HG02610 (cell line): ENCODE measurements around the gene PLCB1.

Experiments used
- ATAC-seq: cut with Tn5 transposase; IDR thresholded peaks from one replicate; pipeline ENCODE4 v1.9.1; 2021; ENCODE audit warnings: mild to moderate bottlenecking, moderate library complexity; ENCODE audit not compliant: unreplicated experiment

PLCB1 gene

GRCh38 chr20:8744228-8744844 is 612.3 kb downstream of the PLCB1 start:
- ATAC-seq, result no peak

GRCh38 chr20:8749101-8749500 is 617.0 kb downstream of the PLCB1 start:
- no peak for ATAC-seq

- ATAC-seq, result no peak
Measured at GRCh38 chr20:8749986-8750385, 617.9 kb downstream of the PLCB1 start.

GRCh38 chr20:8755340-8756118 is 623.5 kb downstream of the PLCB1 start:
- no peak for ATAC-seq

GRCh38 chr20:8756410-8756809 is 624.3 kb downstream of the PLCB1 start:
- no peak for ATAC-seq

- ATAC-seq, result no peak
Measured at GRCh38 chr20:8757146-8757545, 625.1 kb downstream of the PLCB1 start.

GRCh38 chr20:8764344-8764962 is 632.4 kb downstream of the PLCB1 start:
- ATAC-seq, result no peak

- ATAC-seq, result no peak
Measured at GRCh38 chr20:8766868-8767390, 634.9 kb downstream of the PLCB1 start.

GRCh38 chr20:8774412-8774811 is 642.3 kb downstream of the PLCB1 start:
- no peak for ATAC-seq

GRCh38 chr20:8777911-8778310 is 645.8 kb downstream of the PLCB1 start:
- no peak for ATAC-seq

GRCh38 chr20:8778387-8778786 is 646.3 kb downstream of the PLCB1 start:
- ATAC-seq, result no peak

GRCh38 chr20:8780915-8781314 is 648.8 kb downstream of the PLCB1 start:
- no peak for ATAC-seq

GRCh38 chr20:8782804-8783203 is 650.7 kb downstream of the PLCB1 start:
- ATAC-seq, result no peak

- no peak for ATAC-seq
Measured at GRCh38 chr20:8783734-8784133, 651.7 kb downstream of the PLCB1 start.

GRCh38 chr20:8786383-8786782 is 654.3 kb downstream of the PLCB1 start:
- ATAC-seq, result no peak

- no peak for ATAC-seq
Measured at GRCh38 chr20:8787090-8787489, 655.0 kb downstream of the PLCB1 start.

GRCh38 chr20:8788275-8788674 is 656.2 kb downstream of the PLCB1 start:
- ATAC-seq, result no peak

GRCh38 chr20:8788831-8789230 is 656.8 kb downstream of the PLCB1 start:
- no peak for ATAC-seq

- peak; percentile 65 for ATAC-seq
Measured at GRCh38 chr20:8790442-8791074, 658.5 kb downstream of the PLCB1 start.

GRCh38 chr20:8795404-8795803 is 663.3 kb downstream of the PLCB1 start:
- ATAC-seq, result no peak

GRCh38 chr20:8796088-8796660 is 664.1 kb downstream of the PLCB1 start:
- ATAC-seq, result no peak
